Heart right ventricle (tissue), 16 donors: ENCODE data around the gene DNAJB6. TPM values are rescaled to one million over a fixed set of nuclear protein-coding genes. Genes with fewer than 3 reads are reported as not detected.

ENCODE experiments used
- ATAC-seq, 8 donors: fragments of 200-7000 bp; cut with Tn5 transposase; one replicate each; pipeline ENCODE4 v1.9.1; 2020; ENCODE audit warnings: mild to moderate bottlenecking in 8 of 8, moderate library complexity in 8 of 8, moderate number of reproducible peaks in 1 of 8
- DNase-seq, 2 donors: peaks; one replicate each; pipeline ENCODE4 v3.0.0-alpha.2; 2020
- H3K27ac ChIP-seq, 10 donors: fragments of 200-600 bp; sonication (generic) in 2 of 10; one replicate each; pipeline versions ENCODE4 v1.5.0 to v1.8.0; 2020 to 2022; ENCODE audit warnings: mild to moderate bottlenecking in 3 of 10
- H3K27me3 ChIP-seq, 7 donors: fragments of 200-600 bp; one replicate each; pipeline ENCODE4 v1.8.0; 2021 to 2022; ENCODE audit warnings: mild to moderate bottlenecking in 2 of 7
- H3K36me3 ChIP-seq, 9 donors: fragments of 200-600 bp; sonication (generic) in 1 of 9; one replicate each; pipeline versions ENCODE4 v1.5.0 to v1.8.0; 2020 to 2022; ENCODE audit warnings: mild to moderate bottlenecking in 2 of 9
- H3K4me1 ChIP-seq, 9 donors: fragments of 200-600 bp; sonication (generic) in 1 of 9; one replicate each; pipeline versions ENCODE4 v1.5.0 to v1.8.0; 2020 to 2022; ENCODE audit warnings: mild to moderate bottlenecking in 4 of 9
- H3K4me3 ChIP-seq, 10 donors: fragments of 200-600 bp; sonication (generic) in 2 of 10; one replicate each; pipeline versions ENCODE4 v1.5.0 to v1.8.0; 2020 to 2022; ENCODE audit warnings: mild to moderate bottlenecking in 7 of 10, moderate library complexity in 2 of 10
- H3K9me3 ChIP-seq, 11 donors: fragments of 200-600 bp in 10 of 11; sonication (generic) in 2 of 11; one replicate each; pipeline versions ENCODE4 v1.5.0 to v1.8.0; 2013 to 2022; ENCODE audit warnings: mild to moderate bottlenecking in 2 of 11, control low read depth in 1 of 11, moderate library complexity in 1 of 11
- WGBS, 2 donors: extraction: QIAGEN DNeasy Blood & Tissue Kit; methylation state at CpG; one replicate each; pipeline ENCODE4 v1.1.7; 2013; ENCODE audit warnings: inconsistent platforms in 1 of 2; 5-methylcytosine and 5-hydroxymethylcytosine counted together
- intact Hi-C, 10 donors: fragments of 100-400 bp; cut with DNase I; formaldehyde crosslinking; loops; one replicate each; pipeline versions ENCODE4 v1.11.1 to v1.14.2; 2022
- polyA plus RNA-seq, 2 donors: library from polyadenylated mRNA; stranded (reverse); fragments of 200-250 nt; gene quantifications; one replicate each; pipeline ENCODE4 v1.2.3, GENCODE V29; 2013
- total RNA-seq, 10 donors: library from RNA; stranded (reverse); fragmentation: NEBNext Ultra II Directional in 3 of 10; extraction: Animal tissue kit (Norgen Biotek cat#: 25700) in 3 of 10; gene quantifications; one replicate each; pipeline versions ENCODE4 v1.2.1 to v1.2.4, GENCODE V29; 2021 to 2023
- TF ChIP-seq, protein P1 (sequence below), 9 donors: fragments of 200-600 bp; sonication (generic) in 2 of 9; IDR thresholded peaks; one replicate each; pipeline versions ENCODE4 v1.5.0 to v1.8.0; 2021 to 2022; ENCODE audit warnings: antibody characterized with exemption in 9 of 9, mild to moderate bottlenecking in 5 of 9, moderate library complexity in 1 of 9
- donor health status: Arrhythmogenic right ventricular cardiomyopathy.
- donor health status: ischemic (EF 13 %, LVEDD 7.1; RV severe dilation, severe dysfunction).
- donor health status: healthy with polysubstance abuse.
- donor health status: DM: no; HTN: yes; CAD: no.
- donor health status: DM: no; HTN: no; CAD: no.
- donor health status: ischemic (EF 25% LVEDD 6.9; RV normal size, moderate dysfunction).
- donor health status: ischemic (EF 25% LVEDD 5.7; RV mildly dilated, moderate dysfunction).
- donor health status: healthy.
- donor health status: DM: yes; HTN: yes; CAD: no.
- donor health status: Ischemic cardiomyopathy.
- donor health status: ischemic (EF 35%, LVEDD 5.7; RV mildly dilated, moderate dysfunction).
- donor health status: nonischemic (EF 11% LVEDD 7.7; RV severe dilation, severe dysfunction).
- donor health status: DM: yes; HTN: yes; CAD: no.
- donor health status: PGD.
- donor health status: ischemic (EF 29% LVEDD 5.4; RV normal size, mild dysfunction).
- donor health status: nonischemic (EF 23%, LVEDD 6.1; RV moderate dilation, normal function).

Gene DNAJB6
- total and polyA plus RNA-seq, 12 donors: 114 to 200 (median 183) TPM

DNA sequence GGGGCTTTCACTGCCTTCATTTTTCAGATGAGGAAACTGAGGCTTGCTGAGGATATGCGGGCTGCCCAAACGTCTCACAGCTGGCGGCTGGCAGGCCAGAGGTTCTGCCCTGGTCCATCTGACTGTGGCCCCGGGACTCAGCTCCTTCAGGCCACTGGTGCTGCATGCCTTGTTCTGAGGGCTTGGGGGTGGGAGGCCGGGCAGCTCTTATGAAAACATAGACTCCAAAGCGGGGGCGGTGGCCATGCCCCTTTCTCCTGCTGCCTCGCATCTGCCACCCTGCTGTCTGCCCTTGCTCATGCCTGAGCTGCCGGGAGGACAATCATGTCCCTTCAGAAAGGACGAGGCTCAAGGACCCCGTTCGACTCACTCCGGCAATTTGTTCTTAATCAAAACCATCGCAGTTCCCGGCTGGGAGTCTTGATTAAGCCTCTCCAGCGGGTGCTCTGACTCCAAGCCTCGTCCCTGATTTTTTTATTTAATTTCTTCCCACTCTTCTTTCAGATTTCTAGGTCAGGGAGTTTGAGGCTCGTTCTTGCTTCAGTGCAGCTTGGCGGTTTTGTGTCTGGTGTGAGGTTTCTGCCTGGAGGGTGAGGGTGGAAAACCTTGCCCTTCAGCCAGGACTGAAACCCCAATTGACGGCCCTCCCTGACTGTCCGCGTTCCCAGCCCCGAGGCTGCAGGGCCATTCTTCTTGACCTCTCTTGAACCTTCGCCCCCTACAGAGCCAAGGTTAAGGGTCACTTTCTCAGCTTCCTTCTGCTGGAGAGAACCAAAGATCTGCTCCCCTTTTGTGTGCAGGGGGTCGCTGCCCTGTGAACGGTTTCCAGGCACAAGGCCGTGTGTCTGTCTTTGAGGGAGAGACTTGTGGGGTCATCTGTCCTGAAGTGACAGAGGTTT lies 120.8 kb downstream of the DNAJB6 start:
- H3K9me3 ChIP-seq: peaks cover 0 to 14% (median 6%) of the 10 kb centered on the region in 11 donors
- H3K36me3 ChIP-seq: no peaks in the 10 kb centered on the region
- intact Hi-C loops: no loop called here
- H3K4me3 ChIP-seq: no peak overlapping the region
- 56 to 58% methylated on average over 27 of the region's 27 CpGs for WGBS, 2 donors
- DNase-seq (no peak), ATAC-seq (no peak)
- H3K4me1 ChIP-seq: no peaks in the 10 kb centered on the region
- no peak overlapping the region for H3K27ac ChIP-seq
- TF ChIP-seq, protein P1, sequence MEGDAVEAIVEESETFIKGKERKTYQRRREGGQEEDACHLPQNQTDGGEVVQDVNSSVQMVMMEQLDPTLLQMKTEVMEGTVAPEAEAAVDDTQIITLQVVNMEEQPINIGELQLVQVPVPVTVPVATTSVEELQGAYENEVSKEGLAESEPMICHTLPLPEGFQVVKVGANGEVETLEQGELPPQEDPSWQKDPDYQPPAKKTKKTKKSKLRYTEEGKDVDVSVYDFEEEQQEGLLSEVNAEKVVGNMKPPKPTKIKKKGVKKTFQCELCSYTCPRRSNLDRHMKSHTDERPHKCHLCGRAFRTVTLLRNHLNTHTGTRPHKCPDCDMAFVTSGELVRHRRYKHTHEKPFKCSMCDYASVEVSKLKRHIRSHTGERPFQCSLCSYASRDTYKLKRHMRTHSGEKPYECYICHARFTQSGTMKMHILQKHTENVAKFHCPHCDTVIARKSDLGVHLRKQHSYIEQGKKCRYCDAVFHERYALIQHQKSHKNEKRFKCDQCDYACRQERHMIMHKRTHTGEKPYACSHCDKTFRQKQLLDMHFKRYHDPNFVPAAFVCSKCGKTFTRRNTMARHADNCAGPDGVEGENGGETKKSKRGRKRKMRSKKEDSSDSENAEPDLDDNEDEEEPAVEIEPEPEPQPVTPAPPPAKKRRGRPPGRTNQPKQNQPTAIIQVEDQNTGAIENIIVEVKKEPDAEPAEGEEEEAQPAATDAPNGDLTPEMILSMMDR (IDR thresholded peaks at IDR 0.05): no peak
- peaks cover 0 to 41% (median 21%) of the 10 kb centered on the region in 7 donors for H3K27me3 ChIP-seq

DNA sequence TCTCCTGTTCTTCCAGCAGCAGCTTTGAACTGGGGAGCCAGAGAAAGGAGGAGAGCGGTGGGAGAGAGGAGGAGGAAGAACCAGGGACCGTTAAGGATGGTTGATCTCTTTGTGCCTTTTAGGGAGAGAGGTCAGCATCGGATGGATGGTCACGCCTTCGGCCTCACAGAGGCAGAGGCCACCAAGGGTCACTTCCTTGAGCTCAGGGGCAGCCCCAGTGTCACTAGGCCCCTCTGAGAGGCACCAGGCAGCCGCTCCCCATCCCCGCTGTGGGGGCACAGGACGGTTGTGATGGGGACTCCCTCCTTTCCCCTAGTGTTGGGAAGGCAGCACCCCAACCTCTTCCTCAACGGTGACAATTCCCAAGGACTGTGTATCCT lies 121.4 kb downstream of the DNAJB6 start:
- DNase-seq: no peak
- intact Hi-C loops: no loop called here

DNA sequence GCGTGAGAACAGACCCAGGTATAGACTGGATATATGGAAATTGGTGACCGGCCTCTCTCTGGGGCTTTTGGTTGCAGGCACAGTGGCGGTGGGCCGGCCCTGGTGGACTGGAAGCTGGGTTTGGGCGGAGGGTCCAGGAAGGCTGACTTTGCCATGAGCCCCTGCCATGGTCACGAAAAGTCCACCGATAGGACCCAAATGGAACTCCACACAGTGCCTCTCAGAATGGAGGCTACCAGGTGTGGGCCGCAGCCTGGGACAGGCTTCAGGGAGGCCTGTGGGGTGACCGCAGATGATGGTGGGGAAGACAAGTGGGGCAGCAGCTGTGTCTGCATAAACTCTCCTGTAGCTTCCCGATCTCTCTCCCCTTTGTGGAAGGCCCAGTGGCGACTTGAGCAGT lies 123.2 kb downstream of the DNAJB6 start:
- no peak for ATAC-seq
- H3K36me3 ChIP-seq: no peaks in the 10 kb centered on the region
- 94 to 97% methylated on average over 11 of the region's 11 CpGs for WGBS, 2 donors
- intact Hi-C loops: no loop called here
- H3K27me3 ChIP-seq: peaks cover 0 to 56% (median 31%) of the 10 kb centered on the region in 7 donors
- H3K27ac ChIP-seq: no peak overlapping the region
- TF ChIP-seq, protein P1 (IDR thresholded peaks at IDR 0.05): no peak
- H3K9me3 ChIP-seq: no peaks in the 10 kb centered on the region
- no peaks in the 10 kb centered on the region for H3K4me1 ChIP-seq
- H3K4me3 ChIP-seq: no peak overlapping the region
- DNase-seq: no peak

More for the DNA sequence above, 121.4 kb downstream of the DNAJB6 start:
- Histone ChIP-seq H3K36me3 (no peaks in the 10 kb centered on the region), H3K4me1 (no peaks in the 10 kb centered on the region), H3K27ac (no peak overlapping the region), H3K4me3 (no peak overlapping the region), H3K27me3 (peaks cover 0 to 45% (median 24%) of the 10 kb centered on the region in 7 donors), H3K9me3 (peaks cover 0 to 9% (median 5%) of the 10 kb centered on the region in 11 donors)
- no peak for ATAC-seq
- TF ChIP-seq, protein P1 (IDR thresholded peaks at IDR 0.05): no peak
- 80 to 87% methylated on average over 9 of the region's 9 CpGs for WGBS, 2 donors

DNA sequence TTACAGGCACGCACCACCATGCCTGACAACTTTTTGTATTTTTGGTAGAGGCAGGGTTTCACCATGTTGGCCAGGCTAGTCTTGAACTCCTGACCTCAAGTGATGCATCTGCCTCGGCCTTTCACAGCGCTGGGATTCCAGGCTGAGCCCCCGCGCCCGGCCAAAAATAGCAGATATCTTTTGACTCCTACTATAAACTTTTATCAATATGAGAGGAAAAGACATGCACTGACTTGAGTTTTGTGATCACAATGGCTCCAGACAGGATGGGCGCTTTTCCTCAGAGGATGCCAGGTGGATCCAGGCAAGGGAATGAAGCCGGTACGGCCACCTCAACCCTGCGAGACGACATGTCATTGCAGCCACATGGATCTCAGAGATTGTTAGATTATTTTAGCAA lies 123.9 kb downstream of the DNAJB6 start:
- no peak overlapping the region for H3K4me3 ChIP-seq
- TF ChIP-seq, protein P1 (IDR thresholded peaks at IDR 0.05): no peak
- H3K36me3 ChIP-seq: no peaks in the 10 kb centered on the region
- H3K27me3 ChIP-seq: peaks cover 0 to 64% (median 38%) of the 10 kb centered on the region in 7 donors
- no peak overlapping the region for H3K27ac ChIP-seq
- intact Hi-C loops: no loop called here
- WGBS, 2 donors: 62% methylated on average over 11 of the region's 11 CpGs
- H3K4me1 ChIP-seq: no peaks in the 10 kb centered on the region
- no peaks in the 10 kb centered on the region for H3K9me3 ChIP-seq
- ATAC-seq (no peak), DNase-seq (no peak)
